ENCODE measurements around the gene PRKCA. TPM values are rescaled to one million over a fixed set of nuclear protein-coding genes. Genes with fewer than 3 reads are reported as not detected.

The PRKCA gene
- total RNA-seq, 4 donors from 2014 or later: 26.0 to 89.0 (median 32.8) TPM

GRCh38 chr17:66625311-66625767 is 322.9 kb downstream of the PRKCA start:
- Histone ChIP-seq H3K27me3 (no peaks in the 10 kb centered on the region), H3K4me1 (peaks cover 0 to 28% (median 5%) of the 10 kb centered on the region in 3 donors), H3K9me3 (no peaks in the 10 kb centered on the region), H3K36me3 (no peaks in the 10 kb centered on the region), H3K27ac (no peak overlapping the region), H3K4me3 (no peak overlapping the region)
- TF ChIP-seq POLR2A (IDR thresholded peaks at IDR 0.05): no peak
- TF ChIP-seq, protein P1, sequence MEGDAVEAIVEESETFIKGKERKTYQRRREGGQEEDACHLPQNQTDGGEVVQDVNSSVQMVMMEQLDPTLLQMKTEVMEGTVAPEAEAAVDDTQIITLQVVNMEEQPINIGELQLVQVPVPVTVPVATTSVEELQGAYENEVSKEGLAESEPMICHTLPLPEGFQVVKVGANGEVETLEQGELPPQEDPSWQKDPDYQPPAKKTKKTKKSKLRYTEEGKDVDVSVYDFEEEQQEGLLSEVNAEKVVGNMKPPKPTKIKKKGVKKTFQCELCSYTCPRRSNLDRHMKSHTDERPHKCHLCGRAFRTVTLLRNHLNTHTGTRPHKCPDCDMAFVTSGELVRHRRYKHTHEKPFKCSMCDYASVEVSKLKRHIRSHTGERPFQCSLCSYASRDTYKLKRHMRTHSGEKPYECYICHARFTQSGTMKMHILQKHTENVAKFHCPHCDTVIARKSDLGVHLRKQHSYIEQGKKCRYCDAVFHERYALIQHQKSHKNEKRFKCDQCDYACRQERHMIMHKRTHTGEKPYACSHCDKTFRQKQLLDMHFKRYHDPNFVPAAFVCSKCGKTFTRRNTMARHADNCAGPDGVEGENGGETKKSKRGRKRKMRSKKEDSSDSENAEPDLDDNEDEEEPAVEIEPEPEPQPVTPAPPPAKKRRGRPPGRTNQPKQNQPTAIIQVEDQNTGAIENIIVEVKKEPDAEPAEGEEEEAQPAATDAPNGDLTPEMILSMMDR (IDR thresholded peaks at IDR 0.05): peak in 3 of 4 experiments; percentile 34 to 60 (median 59)
- TF ChIP-seq POLR2AphosphoS5 (IDR thresholded peaks at IDR 0.05): no peak
- no peak for TF ChIP-seq EP300 (IDR thresholded peaks at IDR 0.05)
- 62 to 73% methylated on average over 2 of the region's 2 CpGs for WGBS, 2 donors (ENCODE audit: low coverage in 1 of 2)
- no peak for ATAC-seq

- Histone ChIP-seq H3K4me1 (peaks cover 0 to 28% (median 5%) of the 10 kb centered on the region in 3 donors), H3K4me3 (no peak overlapping the region), H3K27ac (peak overlapping the region in 3 of 4 donors; percentile 23 to 26 (median 24)), H3K9me3 (no peaks in the 10 kb centered on the region), H3K36me3 (no peaks in the 10 kb centered on the region), H3K27me3 (no peaks in the 10 kb centered on the region)
- WGBS, 2 donors (ENCODE audit: low coverage in 1 of 2): 14 to 39% methylated on average over 4 of the region's 4 CpGs
- no peak for ATAC-seq
- TF ChIP-seq EP300 (IDR thresholded peaks at IDR 0.05) (no peak), POLR2AphosphoS5 (IDR thresholded peaks at IDR 0.05) (no peak), POLR2A (IDR thresholded peaks at IDR 0.05) (no peak)
- TF ChIP-seq, protein P1 (IDR thresholded peaks at IDR 0.05): no peak
Measured at GRCh38 chr17:66627985-66628384, 325.6 kb downstream of the PRKCA start.

GRCh38 chr17:66629762-66630161 is 327.3 kb downstream of the PRKCA start:
- TF ChIP-seq EP300 (IDR thresholded peaks at IDR 0.05) (no peak), POLR2AphosphoS5 (IDR thresholded peaks at IDR 0.05) (no peak), POLR2A (IDR thresholded peaks at IDR 0.05) (no peak)
- TF ChIP-seq, protein P1 (IDR thresholded peaks at IDR 0.05): no peak
- H3K27ac ChIP-seq: no peak overlapping the region
- no peak overlapping the region for H3K4me3 ChIP-seq
- peaks cover 0 to 28% (median 5%) of the 10 kb centered on the region in 3 donors for H3K4me1 ChIP-seq
- H3K27me3 ChIP-seq: no peaks in the 10 kb centered on the region
- 52 to 66% methylated on average over 2 to 3 of the region's 3 CpGs for WGBS, 2 donors (ENCODE audit: low coverage in 1 of 2)
- H3K36me3 ChIP-seq: no peaks in the 10 kb centered on the region
- H3K9me3 ChIP-seq: no peaks in the 10 kb centered on the region
- no peak for ATAC-seq

DNA sequence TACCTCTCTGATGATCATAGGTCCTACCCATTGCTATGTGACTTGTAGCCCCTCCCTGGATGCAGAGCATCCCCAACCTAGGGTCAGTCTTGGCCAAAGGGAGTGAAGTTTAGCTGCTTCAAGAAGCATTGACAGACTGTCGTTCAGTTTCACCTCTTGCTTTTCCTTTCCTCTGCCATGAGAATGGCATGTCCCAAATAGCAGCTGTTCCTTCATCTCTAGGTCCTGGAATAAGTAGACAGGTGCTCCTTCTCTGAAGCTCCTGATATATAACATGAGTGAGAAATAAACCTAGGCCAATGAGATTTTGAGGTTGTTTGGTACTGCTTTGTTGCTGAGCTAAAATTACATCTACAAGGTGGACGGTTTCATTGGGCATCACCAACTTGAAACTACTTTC is 328.0 kb downstream of the PRKCA start:
- TF ChIP-seq EP300 (IDR thresholded peaks at IDR 0.05) (no peak), POLR2A (IDR thresholded peaks at IDR 0.05) (no peak), POLR2AphosphoS5 (IDR thresholded peaks at IDR 0.05) (no peak)
- TF ChIP-seq, protein P1 (IDR thresholded peaks at IDR 0.05): no peak
- H3K4me1 ChIP-seq: peaks cover 0 to 28% (median 5%) of the 10 kb centered on the region in 3 donors
- 94 to 100% methylated on average over 1 to 2 of the region's 2 CpGs for WGBS, 2 donors (ENCODE audit: low coverage in 1 of 2)
- H3K36me3 ChIP-seq: no peaks in the 10 kb centered on the region
- H3K27ac ChIP-seq: no peak overlapping the region
- H3K4me3 ChIP-seq: no peak overlapping the region
- no peaks in the 10 kb centered on the region for H3K9me3 ChIP-seq
- no peaks in the 10 kb centered on the region for H3K27me3 ChIP-seq
- ATAC-seq: no peak

- Histone ChIP-seq H3K9me3 (no peaks in the 10 kb centered on the region), H3K27me3 (no peaks in the 10 kb centered on the region), H3K36me3 (no peaks in the 10 kb centered on the region), H3K27ac (no peak overlapping the region), H3K4me3 (no peak overlapping the region), H3K4me1 (peaks cover 0 to 29% (median 5%) of the 10 kb centered on the region in 3 donors)
- ATAC-seq: no peak
- TF ChIP-seq POLR2A (IDR thresholded peaks at IDR 0.05) (no peak), POLR2AphosphoS5 (IDR thresholded peaks at IDR 0.05) (no peak), EP300 (IDR thresholded peaks at IDR 0.05) (no peak)
- TF ChIP-seq, protein P1 (IDR thresholded peaks at IDR 0.05): no peak
- 81 to 86% methylated on average over 3 of the region's 3 CpGs for WGBS, 2 donors (ENCODE audit: low coverage in 1 of 2)
Measured at GRCh38 chr17:66630828-66631472, 328.5 kb downstream of the PRKCA start.

All from gastroesophageal sphincter (tissue), 4 donors.